HFFc6 (cell line): ENCODE measurements around the gene TSC22D2. TPM values are rescaled to one million over a fixed set of nuclear protein-coding genes. Genes with fewer than 3 reads are reported as not detected.
A peak's percentile ranks its signal among the peaks of the same experiment; 100 is the strongest.

ENCODE experiments used
- DNase-seq: peaks from one replicate; pipeline ENCODE4 v3.0.0-alpha.2; 2018
- H3K27ac Mint-ChIP-seq: 2 replicates; pipeline ENCODE4 v1.8.0; 2020; ENCODE audit warnings: mild to moderate bottlenecking, mixed read lengths
- H3K27me3 Mint-ChIP-seq: 2 replicates; pipeline ENCODE4 v1.8.0; 2021; ENCODE audit warnings: mild to moderate bottlenecking, moderate library complexity, mixed read lengths; ENCODE audit not compliant: insufficient read depth
- H3K36me3 Mint-ChIP-seq: 2 replicates; pipeline ENCODE4 v1.8.0; 2021; ENCODE audit warnings: low read depth, mixed read lengths
- H3K4me1 Mint-ChIP-seq: 2 replicates; pipeline ENCODE4 v1.8.0; 2020; ENCODE audit warnings: low read depth, mixed read lengths
- H3K4me3 Mint-ChIP-seq: 2 replicates; pipeline ENCODE4 v1.8.0; 2020; ENCODE audit warnings: mild to moderate bottlenecking, moderate library complexity, mixed read lengths
- H3K9me3 Mint-ChIP-seq: 2 replicates; pipeline ENCODE4 v1.8.0; 2020; ENCODE audit warnings: mild to moderate bottlenecking, mixed read lengths
- total RNA-seq, 6 experiments: library from RNA; stranded (reverse); fragmentation: NEBNext Ultra II Directional; extraction: Animal tissue kit (Norgen Biotek cat#: 25700); gene quantifications; 2 replicates in 1 of 6; 3 replicates in 5 of 6; pipeline ENCODE4 v1.2.3, GENCODE V29; 2021
- TF ChIP-seq, protein P1 (sequence below): fragments of 200-600 bp; sonication (generic); IDR thresholded peaks from 2 replicates; pipeline ENCODE4 v1.5.0; 2021; ENCODE audit warnings: antibody characterized with exemption, mild to moderate bottlenecking

The TSC22D2 gene
- total RNA-seq, 6 experiments from 2014 or later: 56.8 to 81.2 (median 63.0) TPM

GRCh38 chr3:150488867-150489266 lies 80.8 kb downstream of the TSC22D2 start:
- Mint-ChIP-seq H3K9me3 (peaks cover 21% of the 10 kb centered on the region), H3K4me3 (no peak overlapping the region), H3K27ac (no peak overlapping the region), H3K36me3 (peaks cover 32% of the 10 kb centered on the region), H3K4me1 (peaks cover 7% of the 10 kb centered on the region; the same call in 1 of the 2 replicates), H3K27me3 (no peaks in the 10 kb centered on the region)
- DNase-seq: no peak
- TF ChIP-seq, protein P1, sequence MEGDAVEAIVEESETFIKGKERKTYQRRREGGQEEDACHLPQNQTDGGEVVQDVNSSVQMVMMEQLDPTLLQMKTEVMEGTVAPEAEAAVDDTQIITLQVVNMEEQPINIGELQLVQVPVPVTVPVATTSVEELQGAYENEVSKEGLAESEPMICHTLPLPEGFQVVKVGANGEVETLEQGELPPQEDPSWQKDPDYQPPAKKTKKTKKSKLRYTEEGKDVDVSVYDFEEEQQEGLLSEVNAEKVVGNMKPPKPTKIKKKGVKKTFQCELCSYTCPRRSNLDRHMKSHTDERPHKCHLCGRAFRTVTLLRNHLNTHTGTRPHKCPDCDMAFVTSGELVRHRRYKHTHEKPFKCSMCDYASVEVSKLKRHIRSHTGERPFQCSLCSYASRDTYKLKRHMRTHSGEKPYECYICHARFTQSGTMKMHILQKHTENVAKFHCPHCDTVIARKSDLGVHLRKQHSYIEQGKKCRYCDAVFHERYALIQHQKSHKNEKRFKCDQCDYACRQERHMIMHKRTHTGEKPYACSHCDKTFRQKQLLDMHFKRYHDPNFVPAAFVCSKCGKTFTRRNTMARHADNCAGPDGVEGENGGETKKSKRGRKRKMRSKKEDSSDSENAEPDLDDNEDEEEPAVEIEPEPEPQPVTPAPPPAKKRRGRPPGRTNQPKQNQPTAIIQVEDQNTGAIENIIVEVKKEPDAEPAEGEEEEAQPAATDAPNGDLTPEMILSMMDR: no peak

- peaks cover 22% of the 10 kb centered on the region for H3K4me1 Mint-ChIP-seq
- no peak for DNase-seq
- peaks cover 12% of the 10 kb centered on the region for H3K9me3 Mint-ChIP-seq
Measured at GRCh38 chr3:150490277-150490986, 82.3 kb downstream of the TSC22D2 start.

GRCh38 chr3:150494411-150494977 lies 86.4 kb downstream of the TSC22D2 start:
- Mint-ChIP-seq H3K4me1 (peaks cover 49% of the 10 kb centered on the region), H3K27ac (no peak overlapping the region), H3K27me3 (peaks cover 3% of the 10 kb centered on the region; the same call in 1 of the 2 replicates), H3K9me3 (no peaks in the 10 kb centered on the region), H3K4me3 (no peak overlapping the region), H3K36me3 (peaks cover 6% of the 10 kb centered on the region; the same call in 1 of the 2 replicates)
- no peak for DNase-seq
- TF ChIP-seq, protein P1: no peak

More at GRCh38 chr3:150490277-150490986, 82.3 kb downstream of the TSC22D2 start:
- Mint-ChIP-seq H3K27ac (no peak overlapping the region), H3K4me3 (no peak overlapping the region), H3K36me3 (peaks cover 28% of the 10 kb centered on the region), H3K27me3 (peaks cover 3% of the 10 kb centered on the region; the same call in 1 of the 2 replicates)
- TF ChIP-seq, protein P1: no peak

GRCh38 chr3:150495149-150495548 lies 87.1 kb downstream of the TSC22D2 start:
- peak overlapping the region; percentile 16; the same call in 1 of the 2 replicates for H3K4me3 Mint-ChIP-seq
- peaks cover 6% of the 10 kb centered on the region for H3K36me3 Mint-ChIP-seq
- peaks cover 3% of the 10 kb centered on the region; the same call in 1 of the 2 replicates for H3K27me3 Mint-ChIP-seq
- TF ChIP-seq, protein P1: no peak
- H3K9me3 Mint-ChIP-seq: no peaks in the 10 kb centered on the region
- DNase-seq: no peak
- peak overlapping the region; percentile 52 for H3K27ac Mint-ChIP-seq
- peaks cover 48% of the 10 kb centered on the region for H3K4me1 Mint-ChIP-seq

GRCh38 chr3:150495563-150496168 lies 87.6 kb downstream of the TSC22D2 start:
- Mint-ChIP-seq H3K27me3 (peaks cover 3% of the 10 kb centered on the region; the same call in 1 of the 2 replicates), H3K4me3 (peak overlapping the region; percentile 16; the same call in 1 of the 2 replicates), H3K9me3 (peaks cover 2% of the 10 kb centered on the region; the same call in 1 of the 2 replicates), H3K4me1 (peaks cover 48% of the 10 kb centered on the region), H3K27ac (peak overlapping the region; percentile 52; the same call in 1 of the 2 replicates), H3K36me3 (peaks cover 6% of the 10 kb centered on the region)
- DNase-seq: peak; percentile 35
- TF ChIP-seq, protein P1: peak; percentile 95
